NCI-H187 treated with DMSO at 0.1 percent for 48 hours (cell line): ENCODE results near the gene STUM.
"Not testable (repeated sequence)": the region's sequence is repeated elsewhere in the genome, so short reads cannot be mapped to it uniquely, and the experiment has no call there.

Source experiments
- DNase-seq: peaks from one replicate; lab custom pipeline; 2025; lab: John Stamatoyannopoulos, UW

The STUM gene

GRCh38 chr1:226581650-226582330, 33.2 kb downstream of the STUM start:
- DNase-seq: no peak

- DNase-seq: no peak
These were observed 34.4 kb downstream of the STUM start for GRCh38 chr1:226582966-226583365.

GRCh38 chr1:226584164-226584563, 35.6 kb downstream of the STUM start:
- DNase-seq: no peak

GRCh38 chr1:226586116-226586515, 37.6 kb downstream of the STUM start:
- no peak for DNase-seq

GRCh38 chr1:226586650-226587422, 38.3 kb downstream of the STUM start:
- DNase-seq: no peak

GRCh38 chr1:226588484-226588883, 39.9 kb downstream of the STUM start:
- DNase-seq: no peak

GRCh38 chr1:226589008-226589733, 40.6 kb downstream of the STUM start:
- DNase-seq: no peak

GRCh38 chr1:226590614-226591013, 42.0 kb downstream of the STUM start:
- no peak for DNase-seq

- no peak for DNase-seq
These were observed 45.0 kb downstream of the STUM start for GRCh38 chr1:226593541-226593940.

- no peak for DNase-seq
These were observed 48.1 kb downstream of the STUM start for GRCh38 chr1:226596531-226597165.

- DNase-seq: no peak
These were observed 49.3 kb downstream of the STUM start for GRCh38 chr1:226597616-226598454.

- no peak for DNase-seq
These were observed 49.9 kb downstream of the STUM start for GRCh38 chr1:226598455-226598849.

GRCh38 chr1:226598955-226599354, 50.4 kb downstream of the STUM start:
- DNase-seq: not testable (repeated sequence)

GRCh38 chr1:226599636-226600238, 51.2 kb downstream of the STUM start:
- no peak for DNase-seq

- DNase-seq: no peak
These were observed 51.7 kb downstream of the STUM start for GRCh38 chr1:226600254-226600653.

- no peak for DNase-seq
These were observed 52.9 kb downstream of the STUM start for GRCh38 chr1:226601456-226601855.

GRCh38 chr1:226602186-226603021, 53.8 kb downstream of the STUM start:
- DNase-seq: no peak

GRCh38 chr1:226603022-226603857, 54.7 kb downstream of the STUM start:
- DNase-seq: no peak

- no peak for DNase-seq
These were observed 55.4 kb downstream of the STUM start for GRCh38 chr1:226603858-226604559.
